NCI-H2107 treated with DMSO at 0.1 percent for 48 hours (cell line): ENCODE results near the gene KCNJ10.
"Not testable (repeated sequence)": the region's sequence is repeated elsewhere in the genome, so short reads cannot be mapped to it uniquely, and the experiment has no call there.

ENCODE experiments used
- DNase-seq: peaks from one replicate; lab custom pipeline; 2025; ENCODE audit not compliant: unreplicated experiment; lab: John Stamatoyannopoulos, UW

Gene KCNJ10

DNA sequence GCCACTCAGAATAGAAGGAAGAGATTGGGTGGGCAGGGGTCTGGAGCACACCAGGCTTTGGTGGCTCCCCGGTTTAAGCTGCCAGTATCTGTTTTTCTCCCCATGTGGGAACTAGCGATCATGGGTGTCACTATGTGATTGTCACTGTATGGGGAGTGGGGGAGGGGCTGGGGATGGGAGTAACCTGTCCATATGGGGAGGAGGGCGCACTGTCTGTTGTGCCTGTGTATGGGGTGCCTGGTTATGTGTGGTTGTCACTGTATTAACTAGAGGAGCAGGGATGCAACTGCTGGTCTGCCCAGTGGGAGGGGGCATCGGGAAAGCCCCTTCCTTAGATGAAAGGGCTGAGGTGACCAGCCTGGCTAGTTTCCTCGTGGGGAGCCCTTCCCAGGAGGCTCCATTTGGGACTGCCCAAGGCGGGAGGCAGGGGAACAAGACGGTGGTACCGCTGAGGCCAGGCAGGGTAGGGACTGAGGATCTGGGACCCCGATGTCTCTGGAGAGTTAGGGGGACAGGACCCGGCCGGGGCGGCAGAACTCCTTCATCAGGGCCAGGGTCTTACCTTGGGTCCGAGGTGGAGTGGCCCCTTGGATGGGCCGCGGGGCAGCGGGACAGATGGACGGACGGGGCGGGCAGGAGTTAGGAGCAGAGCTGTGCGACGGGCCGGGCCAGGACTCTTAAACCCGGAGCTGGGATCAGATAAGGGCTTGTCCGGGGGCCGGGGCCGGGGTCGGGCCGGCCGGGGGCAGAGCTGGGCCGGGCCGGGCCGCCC is at the start of gene KCNJ10:
TSS of gene KCNJ10 (minus strand) at position 701 of the 772 bp plus-strand sequence. CDS start 27,628 bp downstream, outside the sequence.
- DNase-seq, result no peak

DNA sequence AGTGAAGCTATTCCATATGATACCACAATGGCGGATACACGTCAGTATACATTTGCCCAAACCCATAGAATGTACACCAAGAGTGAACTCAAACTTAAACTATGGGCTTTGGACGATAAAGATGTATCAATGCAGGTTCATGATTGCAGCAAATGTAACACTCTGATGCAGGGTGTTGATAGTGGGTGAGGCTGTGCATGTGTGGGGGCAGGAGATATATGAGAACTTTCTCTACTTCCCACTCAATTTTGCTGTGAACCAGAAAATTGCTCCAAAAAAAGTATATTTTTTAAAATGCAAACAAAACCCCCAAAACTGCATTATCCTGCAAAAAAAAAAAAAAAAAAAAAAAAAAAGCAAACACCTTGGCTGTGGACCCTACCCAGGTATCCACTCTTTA is 49.0 kb upstream of the KCNJ10 start:
- DNase-seq, result no peak

GRCh38 chr1:160117709-160118183 is 47.8 kb upstream of the KCNJ10 start:
- no peak for DNase-seq

GRCh38 chr1:160117300-160117699 is 47.3 kb upstream of the KCNJ10 start:
- no peak for DNase-seq

- DNase-seq, result no peak
Observed at GRCh38 chr1:160116283-160117147, 46.6 kb upstream of the KCNJ10 start.

- no peak for DNase-seq
Observed at GRCh38 chr1:160115545-160116282, 45.8 kb upstream of the KCNJ10 start, which contains the start of gene ATP1A2. Gene ATP1A2, plus strand, starts transcription at chr1:160115759. Its CDS starts 103 bp downstream, at chr1:160115862.

- no peak for DNase-seq
Observed at GRCh38 chr1:160114085-160114484, 44.1 kb upstream of the KCNJ10 start.

DNA sequence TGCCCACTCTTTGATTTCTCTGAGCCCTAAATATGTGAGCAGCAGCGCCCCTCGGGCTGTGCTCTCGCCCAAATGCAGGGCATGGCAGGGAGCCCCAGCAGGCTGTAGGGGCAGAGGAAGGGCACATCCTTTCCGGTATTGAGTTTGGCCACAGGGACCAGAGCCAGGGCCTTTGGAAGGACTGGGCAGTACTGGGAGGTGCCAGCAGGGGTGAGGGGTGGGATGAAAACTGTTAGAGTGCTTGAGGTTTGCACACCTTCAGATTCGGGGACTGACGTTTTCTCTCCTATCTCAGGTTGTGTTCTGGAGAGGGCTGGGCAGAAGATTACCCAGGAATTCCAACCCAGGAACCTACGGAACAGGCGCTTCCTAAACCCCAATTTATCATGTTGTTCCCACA is 43.4 kb upstream of the KCNJ10 start:
- no peak for DNase-seq

- DNase-seq, result no peak
Observed at GRCh38 chr1:160112357-160112756, 42.4 kb upstream of the KCNJ10 start.

- not testable (repeated sequence) for DNase-seq
Observed at GRCh38 chr1:160111462-160111861, 41.5 kb upstream of the KCNJ10 start.

DNA sequence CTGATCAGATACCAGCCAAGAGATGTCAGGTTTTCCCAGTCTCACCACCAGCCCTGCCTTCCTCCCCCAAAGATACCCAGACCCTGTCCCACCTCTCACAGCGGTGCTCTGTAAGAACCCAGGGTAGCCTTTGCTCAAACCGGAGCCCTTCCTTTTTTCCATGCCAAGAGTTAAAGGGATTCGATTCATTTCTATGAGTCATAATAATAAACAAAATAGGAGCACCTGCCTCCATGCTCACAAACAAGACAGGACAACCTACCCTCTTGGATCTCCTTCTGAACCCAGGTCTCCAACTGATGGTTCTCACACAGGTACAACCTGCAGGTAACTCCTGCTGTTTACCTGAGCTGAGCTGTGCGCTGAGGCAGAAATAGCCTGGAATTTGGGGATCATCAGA is 39.7 kb upstream of the KCNJ10 start:
- no peak for DNase-seq

DNA sequence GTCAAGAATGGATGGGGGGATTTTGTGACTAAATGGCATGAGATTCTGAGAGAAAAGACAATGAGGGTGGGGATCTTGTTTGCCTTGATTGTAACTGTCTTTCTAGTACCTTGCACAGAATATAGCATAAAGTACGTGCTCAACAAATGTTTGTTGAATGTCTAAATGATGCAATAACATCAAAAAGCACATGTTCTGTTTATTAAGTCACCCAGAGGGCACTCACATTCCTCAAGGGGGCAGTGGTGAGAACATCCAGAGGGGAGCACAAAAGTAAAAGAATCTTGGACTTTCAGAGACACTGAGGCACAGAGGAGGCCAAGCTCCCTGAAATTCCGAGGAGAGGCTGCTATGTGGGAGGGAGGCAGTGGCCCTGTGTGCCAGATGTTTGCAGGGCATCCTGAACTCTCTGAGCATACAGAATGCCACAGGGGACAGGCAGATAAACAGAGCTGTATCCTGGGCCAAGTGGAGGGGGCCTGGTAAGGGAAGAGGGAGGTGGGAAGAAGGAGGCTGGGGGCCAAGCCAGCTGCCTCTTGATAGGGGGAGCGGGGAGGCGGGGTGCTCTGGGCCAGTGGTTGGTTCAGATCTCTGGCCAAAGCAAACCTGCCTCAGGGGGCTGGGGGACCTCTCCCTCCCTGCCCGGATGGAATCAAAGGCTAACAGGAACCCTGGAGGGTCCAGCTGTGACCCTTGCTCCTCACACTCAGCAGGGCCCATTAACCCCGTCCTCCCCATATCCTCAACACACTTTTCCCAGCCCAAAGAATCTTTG is 39.1 kb upstream of the KCNJ10 start:
- no peak for DNase-seq

GRCh38 chr1:160107512-160107911 is 37.6 kb upstream of the KCNJ10 start:
- no peak for DNase-seq

GRCh38 chr1:160105155-160105554 is 35.2 kb upstream of the KCNJ10 start:
- no peak for DNase-seq

- no peak for DNase-seq
Observed at GRCh38 chr1:160104486-160104885, 34.5 kb upstream of the KCNJ10 start.

- no peak for DNase-seq
Observed at GRCh38 chr1:160103658-160104408, 33.9 kb upstream of the KCNJ10 start.

DNA sequence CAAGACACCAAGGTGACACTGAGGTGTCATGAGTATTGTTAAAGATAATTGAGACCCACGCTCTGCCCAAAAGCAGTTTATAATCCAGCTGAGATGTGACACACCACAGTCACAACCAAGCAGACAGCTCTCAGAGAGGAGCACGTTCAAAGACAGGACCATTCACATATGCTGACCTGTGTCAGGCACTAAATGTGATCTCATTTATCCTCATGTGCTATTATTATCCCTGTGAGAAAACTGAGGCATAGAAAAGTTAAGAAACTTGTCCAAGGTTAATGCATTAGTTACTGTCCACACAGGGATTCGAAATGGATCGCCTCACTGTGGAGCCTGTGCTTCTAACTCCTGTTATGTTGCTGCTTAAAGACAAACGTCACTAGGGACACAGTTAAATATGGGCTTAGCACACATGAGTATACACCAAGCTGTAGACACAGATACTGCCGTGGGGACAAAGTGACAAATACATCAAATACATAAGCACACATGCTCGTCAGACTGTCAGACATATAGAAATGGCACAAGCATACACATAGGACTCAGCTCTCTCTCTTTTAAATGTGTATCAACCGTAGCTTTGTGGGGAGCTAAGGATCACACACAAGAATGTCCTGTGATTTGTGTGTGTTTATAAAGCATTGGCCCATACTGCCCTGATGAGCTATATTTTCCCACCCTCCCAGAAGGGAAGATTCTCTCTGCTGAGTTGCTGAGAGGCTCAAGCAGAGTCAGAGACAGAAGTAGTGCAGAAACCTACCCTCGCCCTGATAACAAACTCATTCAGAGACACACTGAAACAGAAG is 32.0 kb upstream of the KCNJ10 start:
- DNase-seq, result no peak

DNA sequence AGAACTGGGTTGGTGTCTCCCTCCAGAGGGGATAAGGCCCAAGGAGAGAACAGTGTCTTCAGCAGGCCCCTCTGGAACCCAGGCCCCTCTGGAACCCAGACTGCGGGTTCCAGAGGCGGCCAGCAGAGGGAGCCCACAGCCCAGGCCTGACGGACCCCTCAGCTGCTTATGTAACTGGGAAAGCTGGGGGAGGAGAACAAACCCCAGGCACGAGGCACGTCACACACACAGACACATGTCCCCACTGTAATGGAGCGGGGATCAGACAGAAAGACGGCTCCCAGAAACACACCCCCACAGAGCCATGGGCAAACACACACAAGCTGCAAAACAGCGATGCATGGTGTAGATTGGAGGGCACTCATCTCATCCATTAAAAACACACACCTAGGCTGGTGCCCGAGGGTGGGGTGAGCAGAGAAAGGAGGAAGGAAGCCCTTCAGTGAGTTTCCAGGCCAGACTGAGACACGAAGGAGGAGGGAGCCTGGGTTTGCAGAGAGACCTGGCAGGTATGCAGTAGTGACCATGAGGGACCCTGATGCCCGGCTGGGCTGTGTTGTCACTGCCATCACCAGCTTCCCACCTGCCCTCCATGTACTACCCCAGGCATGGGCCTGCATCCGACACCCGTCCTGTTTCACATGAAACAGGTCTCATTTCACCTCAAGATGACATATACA is 31.2 kb upstream of the KCNJ10 start:
- DNase-seq, result peak; percentile 80
